ENCODE measurements around the gene URAD.

The URAD gene

DNA sequence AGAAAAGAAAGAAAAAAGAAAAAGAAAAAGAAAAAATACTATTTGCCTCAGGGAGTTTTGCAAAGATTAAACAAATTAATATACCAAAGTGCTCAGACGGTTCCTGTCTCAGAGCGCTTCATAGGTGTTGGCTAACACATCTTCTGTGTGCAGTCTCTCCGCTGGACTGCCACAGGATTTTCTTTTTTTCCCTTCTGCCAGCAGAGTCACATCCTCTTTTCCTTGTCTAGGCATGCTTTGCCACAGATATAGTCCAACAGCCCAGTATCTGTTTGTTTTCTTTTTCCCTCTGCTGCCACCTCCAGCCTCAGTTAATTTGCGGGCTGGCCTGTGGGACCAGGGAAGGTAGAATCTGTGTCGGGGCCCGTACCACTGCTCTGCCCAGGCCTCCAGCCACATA, 3.4 kb upstream of the URAD start:
- no peak overlapping the region for H3K4me3 ChIP-seq (ENCODE audit: low read depth in 1 of 2, low read length in 1 of 2)
- H3K27ac ChIP-seq, result no peak overlapping the region
- H3K9me3 ChIP-seq, result no peaks in the 10 kb centered on the region
- TF ChIP-seq, protein P1, sequence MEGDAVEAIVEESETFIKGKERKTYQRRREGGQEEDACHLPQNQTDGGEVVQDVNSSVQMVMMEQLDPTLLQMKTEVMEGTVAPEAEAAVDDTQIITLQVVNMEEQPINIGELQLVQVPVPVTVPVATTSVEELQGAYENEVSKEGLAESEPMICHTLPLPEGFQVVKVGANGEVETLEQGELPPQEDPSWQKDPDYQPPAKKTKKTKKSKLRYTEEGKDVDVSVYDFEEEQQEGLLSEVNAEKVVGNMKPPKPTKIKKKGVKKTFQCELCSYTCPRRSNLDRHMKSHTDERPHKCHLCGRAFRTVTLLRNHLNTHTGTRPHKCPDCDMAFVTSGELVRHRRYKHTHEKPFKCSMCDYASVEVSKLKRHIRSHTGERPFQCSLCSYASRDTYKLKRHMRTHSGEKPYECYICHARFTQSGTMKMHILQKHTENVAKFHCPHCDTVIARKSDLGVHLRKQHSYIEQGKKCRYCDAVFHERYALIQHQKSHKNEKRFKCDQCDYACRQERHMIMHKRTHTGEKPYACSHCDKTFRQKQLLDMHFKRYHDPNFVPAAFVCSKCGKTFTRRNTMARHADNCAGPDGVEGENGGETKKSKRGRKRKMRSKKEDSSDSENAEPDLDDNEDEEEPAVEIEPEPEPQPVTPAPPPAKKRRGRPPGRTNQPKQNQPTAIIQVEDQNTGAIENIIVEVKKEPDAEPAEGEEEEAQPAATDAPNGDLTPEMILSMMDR (IDR thresholded peaks at IDR 0.05), result no peak
- no peaks in the 10 kb centered on the region for H3K36me3 ChIP-seq
- H3K4me1 ChIP-seq (ENCODE audit: control insufficient read depth in 1 of 2, insufficient read depth in 1 of 2, low read depth in 1 of 2, low read length in 1 of 2), result no peaks in the 10 kb centered on the region
- peaks cover 17% of the 10 kb centered on the region for H3K27me3 ChIP-seq

DNA sequence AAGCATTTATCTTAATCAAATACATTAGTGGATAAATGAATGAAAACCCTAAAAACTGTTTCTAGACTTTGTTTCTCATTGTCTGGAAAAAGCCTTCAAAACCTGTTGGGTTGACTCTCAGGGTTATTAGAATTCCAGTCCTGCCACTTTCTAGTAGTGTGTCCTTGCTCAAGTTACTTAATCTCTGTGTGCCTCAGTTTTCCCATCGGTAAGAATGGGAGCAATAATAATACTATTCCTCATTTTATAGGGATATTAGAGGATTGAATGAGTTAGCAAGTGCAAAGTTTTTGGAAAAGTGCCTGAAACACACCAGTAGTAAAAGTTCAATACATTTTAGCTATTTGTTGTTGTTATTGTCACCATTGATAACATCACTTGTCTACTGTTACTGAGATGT, 2.9 kb downstream of the URAD start:
- peaks cover 65% of the 10 kb centered on the region for H3K27me3 ChIP-seq
- no peaks in the 10 kb centered on the region for H3K36me3 ChIP-seq
- no peak overlapping the region for H3K4me3 ChIP-seq (ENCODE audit: low read depth in 1 of 2, low read length in 1 of 2)
- H3K9me3 ChIP-seq, result no peaks in the 10 kb centered on the region
- TF ChIP-seq, protein P1 (IDR thresholded peaks at IDR 0.05), result no peak
- no peak overlapping the region for H3K27ac ChIP-seq
- no peaks in the 10 kb centered on the region for H3K4me1 ChIP-seq (ENCODE audit: control insufficient read depth in 1 of 2, insufficient read depth in 1 of 2, low read depth in 1 of 2, low read length in 1 of 2)

DNA sequence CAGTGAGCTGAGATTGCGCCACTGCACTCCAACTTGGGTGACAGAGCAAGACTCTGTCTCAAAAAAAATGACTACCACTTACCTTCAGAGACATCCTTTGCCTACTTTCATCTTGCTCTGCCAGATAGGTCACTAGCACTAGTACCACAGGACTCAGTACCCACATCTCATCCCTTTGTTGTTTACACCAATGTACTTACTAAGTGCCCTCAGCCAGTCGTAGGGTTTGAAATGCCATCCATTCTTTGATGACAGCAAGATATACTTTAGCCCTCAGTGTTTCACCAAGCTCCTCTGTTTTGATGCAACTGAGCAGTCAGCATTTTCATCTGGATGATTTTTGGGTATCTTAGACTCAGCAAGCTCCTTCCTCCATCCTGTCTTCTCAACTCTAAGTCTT, 6.1 kb downstream of the URAD start:
- TF ChIP-seq, protein P1 (IDR thresholded peaks at IDR 0.05), result no peak
- H3K27ac ChIP-seq, result no peak overlapping the region

GRCh38 chr13:27981006-27981708, 7.3 kb downstream of the URAD start:
- TF ChIP-seq, protein P1 (IDR thresholded peaks at IDR 0.05), result no peak
- H3K27ac ChIP-seq, result no peak overlapping the region
- H3K9me3 ChIP-seq, result no peaks in the 10 kb centered on the region
- H3K36me3 ChIP-seq, result no peaks in the 10 kb centered on the region
- no peak overlapping the region for H3K4me3 ChIP-seq (ENCODE audit: low read depth in 1 of 2, low read length in 1 of 2)
- peaks cover 6 to 13% of the 10 kb centered on the region in 2 experiments for H3K4me1 ChIP-seq (ENCODE audit: control insufficient read depth in 1 of 2, insufficient read depth in 1 of 2, low read depth in 1 of 2, low read length in 1 of 2)
- H3K27me3 ChIP-seq, result peaks cover 86% of the 10 kb centered on the region

More for the DNA sequence above, 6.1 kb downstream of the URAD start:
- Histone ChIP-seq H3K36me3 (no peaks in the 10 kb centered on the region), H3K27me3 (peaks cover 86% of the 10 kb centered on the region), H3K9me3 (no peaks in the 10 kb centered on the region), H3K4me1 (ENCODE audit: control insufficient read depth in 1 of 2, insufficient read depth in 1 of 2, low read depth in 1 of 2, low read length in 1 of 2) (peaks cover 6 to 13% of the 10 kb centered on the region in 2 experiments), H3K4me3 (ENCODE audit: low read depth in 1 of 2, low read length in 1 of 2) (no peak overlapping the region)

DNA sequence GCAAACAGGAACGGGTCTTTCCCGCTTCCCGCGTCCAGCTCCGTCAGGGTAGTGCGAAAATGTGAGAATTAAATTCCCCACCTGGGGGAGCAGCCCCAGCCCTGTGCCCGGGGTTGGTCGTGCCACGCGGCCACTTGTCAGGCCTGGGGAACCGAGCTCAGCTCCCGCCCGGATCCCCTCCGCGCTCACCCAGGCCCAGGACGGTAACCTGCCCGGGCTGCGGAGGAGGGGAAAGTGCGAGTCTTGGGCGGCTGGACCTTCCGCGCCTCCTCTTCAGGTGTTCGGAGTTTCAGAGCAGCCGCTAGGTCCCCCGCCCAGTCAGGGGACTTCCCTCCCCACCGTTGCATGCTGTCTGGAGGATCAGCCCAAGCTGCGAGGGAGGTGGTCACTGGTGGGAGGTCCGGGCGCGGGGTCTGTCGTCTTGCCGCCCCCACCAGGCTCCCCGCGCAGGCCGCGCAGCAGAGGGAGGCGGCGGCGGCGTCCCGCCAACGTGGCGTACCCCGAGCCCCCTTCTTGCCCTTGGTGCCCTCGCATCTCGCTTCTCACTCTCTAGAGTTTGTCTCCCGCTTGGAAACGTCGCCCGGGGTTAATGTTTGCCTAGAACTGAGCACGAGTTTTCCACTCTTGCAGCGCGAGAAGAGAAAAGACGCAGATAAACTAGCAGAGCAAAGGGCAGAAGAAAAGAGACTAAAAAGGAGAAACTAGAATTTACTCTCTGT, 8.1 kb downstream of the URAD start:
- H3K9me3 ChIP-seq, result no peaks in the 10 kb centered on the region
- no peaks in the 10 kb centered on the region for H3K36me3 ChIP-seq
- H3K4me1 ChIP-seq (ENCODE audit: control insufficient read depth in 1 of 2, insufficient read depth in 1 of 2, low read depth in 1 of 2, low read length in 1 of 2), result peaks cover 6 to 13% of the 10 kb centered on the region in 2 experiments
- H3K27me3 ChIP-seq, result peaks cover 89% of the 10 kb centered on the region
- H3K4me3 ChIP-seq (ENCODE audit: low read depth in 1 of 2, low read length in 1 of 2), result no peak overlapping the region
- H3K27ac ChIP-seq, result no peak overlapping the region
- TF ChIP-seq, protein P1 (IDR thresholded peaks at IDR 0.05), result no peak
